Psoas muscle (tissue), 8 donors: ENCODE data around the gene BSN. TPM values are rescaled to one million over a fixed set of nuclear protein-coding genes. Genes with fewer than 3 reads are reported as not detected.

Source experiments
- ATAC-seq, 4 donors: fragments of 200-7000 bp; cut with Tn5 transposase; one replicate each; pipeline ENCODE4 v1.9.1; 2020; ENCODE audit warnings: moderate library complexity in 3 of 4, mild to moderate bottlenecking in 2 of 4
- DNase-seq, 2 donors: peaks; one replicate each; pipeline ENCODE4 v3.0.0-alpha.2; 2020
- H3K27ac ChIP-seq: fragments of 200-600 bp; one replicate; pipeline ENCODE4 v1.8.0; 2022
- H3K27me3 ChIP-seq, 3 donors: fragments of 200-600 bp in 1 of 3; one replicate each; pipeline versions ENCODE4 v1.6.1 to v1.8.0; 2013 to 2022; ENCODE audit warnings: low read length in 2 of 3, mild to moderate bottlenecking in 2 of 3, moderate library complexity in 1 of 3; ENCODE audit not compliant: insufficient read depth in 3 of 3
- H3K36me3 ChIP-seq, 2 donors: fragments of 200-600 bp in 1 of 2; one replicate each; pipeline versions ENCODE4 v1.6.1 to v1.8.0; 2013 to 2022; ENCODE audit warnings: low read depth in 1 of 2, mild to moderate bottlenecking in 1 of 2, moderate library complexity in 1 of 2; ENCODE audit not compliant: insufficient read depth in 1 of 2
- H3K4me1 ChIP-seq: fragments of 200-600 bp; one replicate; pipeline ENCODE4 v1.8.0; 2022
- H3K4me3 ChIP-seq: fragments of 200-600 bp; one replicate; pipeline ENCODE4 v1.8.0; 2022; ENCODE audit warnings: mild to moderate bottlenecking
- H3K9me3 ChIP-seq: fragments of 200-600 bp; one replicate; pipeline ENCODE4 v1.8.0; 2022
- WGBS, 3 donors: extraction: QIAGEN DNeasy Blood & Tissue Kit; methylation state at CpG; one replicate each; pipeline versions ENCODE4 v1.1.6 to v1.1.7; 2013; 5-methylcytosine and 5-hydroxymethylcytosine counted together
- intact Hi-C, 2 donors: fragments of 100-400 bp; cut with DNase I; formaldehyde crosslinking; loops; one replicate each; pipeline versions ENCODE4 v1.11.0 to v1.14.2; 2022
- polyA plus RNA-seq, 3 donors: library from polyadenylated mRNA; stranded (reverse); fragments of 200-250 nt; gene quantifications; one replicate each; pipeline ENCODE4 v1.2.3, GENCODE V29; 2013
- total RNA-seq, 4 donors: library from RNA; stranded (reverse); fragmentation: NEBNext Ultra II Directional in 2 of 4; extraction: Animal tissue kit (Norgen Biotek cat#: 25700) in 2 of 4; gene quantifications; one replicate each; pipeline versions ENCODE4 v1.2.1 to v1.2.4, GENCODE V29; 2021 to 2023
- TF ChIP-seq, protein P1 (sequence below): fragments of 200-600 bp; IDR thresholded peaks from one replicate; pipeline ENCODE4 v1.8.0; 2022; ENCODE audit warnings: antibody characterized with exemption
- donor health status: healthy with polysubstance abuse.
- donor health status: DM: no; HTN: no; CAD: no; lungs with moderate emphysema.
- donor health status: Bipolar disorder and iron deficiency.
- donor health status: healthy.
- donor health status: DM: yes; HTN: yes; CAD: no.
- donor health status: DM: no; HTN: no; CAD: no.
- donor health status: DM: no; HTN: no; CAD: no.
- donor health status: DM: yes; HTN: yes; CAD: no.

The BSN gene
- total and polyA plus RNA-seq, 7 donors, result 0.08 to 0.95 (median 0.22) TPM

DNA sequence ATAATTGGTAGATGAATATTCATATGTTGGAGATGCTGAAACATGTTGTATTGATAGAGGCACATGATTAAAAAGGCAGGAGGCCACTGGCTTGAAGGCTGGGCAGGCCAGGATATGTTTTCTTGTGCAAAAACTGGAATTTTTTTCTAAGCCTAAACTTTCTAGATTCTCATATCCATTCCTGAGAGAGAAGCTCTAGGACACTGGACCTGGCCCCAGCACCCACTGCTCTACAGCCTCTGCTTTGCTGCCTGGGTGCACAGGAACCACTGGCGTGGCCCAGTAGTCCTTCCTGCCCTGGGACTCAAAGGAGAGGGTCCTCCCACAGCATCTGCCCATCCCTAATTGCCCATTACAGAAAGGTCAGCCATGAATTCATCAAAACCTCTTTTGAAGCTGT is 61.8 kb downstream of the BSN start:
- no peak overlapping the region for H3K4me3 ChIP-seq
- H3K4me1 ChIP-seq, result no peaks in the 10 kb centered on the region
- 63 to 73% (median 67%) methylated on average over 1 of the region's 1 CpG for WGBS, 3 donors
- DNase-seq (no peak), ATAC-seq (no peak)
- intact Hi-C loops, result no loop called here
- H3K27me3 ChIP-seq, result no peaks in the 10 kb centered on the region
- no peaks in the 10 kb centered on the region for H3K36me3 ChIP-seq
- no peaks in the 10 kb centered on the region for H3K9me3 ChIP-seq
- TF ChIP-seq, protein P1, sequence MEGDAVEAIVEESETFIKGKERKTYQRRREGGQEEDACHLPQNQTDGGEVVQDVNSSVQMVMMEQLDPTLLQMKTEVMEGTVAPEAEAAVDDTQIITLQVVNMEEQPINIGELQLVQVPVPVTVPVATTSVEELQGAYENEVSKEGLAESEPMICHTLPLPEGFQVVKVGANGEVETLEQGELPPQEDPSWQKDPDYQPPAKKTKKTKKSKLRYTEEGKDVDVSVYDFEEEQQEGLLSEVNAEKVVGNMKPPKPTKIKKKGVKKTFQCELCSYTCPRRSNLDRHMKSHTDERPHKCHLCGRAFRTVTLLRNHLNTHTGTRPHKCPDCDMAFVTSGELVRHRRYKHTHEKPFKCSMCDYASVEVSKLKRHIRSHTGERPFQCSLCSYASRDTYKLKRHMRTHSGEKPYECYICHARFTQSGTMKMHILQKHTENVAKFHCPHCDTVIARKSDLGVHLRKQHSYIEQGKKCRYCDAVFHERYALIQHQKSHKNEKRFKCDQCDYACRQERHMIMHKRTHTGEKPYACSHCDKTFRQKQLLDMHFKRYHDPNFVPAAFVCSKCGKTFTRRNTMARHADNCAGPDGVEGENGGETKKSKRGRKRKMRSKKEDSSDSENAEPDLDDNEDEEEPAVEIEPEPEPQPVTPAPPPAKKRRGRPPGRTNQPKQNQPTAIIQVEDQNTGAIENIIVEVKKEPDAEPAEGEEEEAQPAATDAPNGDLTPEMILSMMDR, result no peak
- no peak overlapping the region for H3K27ac ChIP-seq

DNA sequence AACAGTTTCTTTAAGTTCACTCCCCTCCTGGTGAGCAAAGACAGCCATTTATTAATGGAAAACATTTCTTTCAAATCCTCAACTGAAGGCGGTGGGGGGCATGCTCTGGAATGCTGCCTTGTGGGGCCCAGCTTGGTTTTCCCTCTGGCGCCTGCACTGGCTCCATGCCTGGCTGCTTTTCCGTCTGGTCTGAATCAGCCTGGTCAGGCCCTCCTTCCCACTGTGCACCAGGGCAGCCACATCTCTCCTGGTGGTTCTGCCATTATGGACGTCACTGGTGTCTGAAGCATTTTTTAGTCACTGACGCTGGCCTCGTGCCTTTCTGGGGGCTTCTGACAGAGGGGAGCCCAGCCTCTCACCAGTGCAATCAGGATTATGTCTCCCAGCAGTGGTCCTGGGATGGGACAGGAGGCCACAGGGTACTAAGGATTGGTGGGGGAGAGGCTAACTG is 62.2 kb downstream of the BSN start:
- no peak overlapping the region for H3K27ac ChIP-seq
- intact Hi-C loops, result no loop called here
- no peak for DNase-seq
- no peak for ATAC-seq
- H3K27me3 ChIP-seq, result no peaks in the 10 kb centered on the region
- no peaks in the 10 kb centered on the region for H3K4me1 ChIP-seq
- no peak overlapping the region for H3K4me3 ChIP-seq
- TF ChIP-seq, protein P1, result no peak
- no peaks in the 10 kb centered on the region for H3K9me3 ChIP-seq
- WGBS, 3 donors, result 46 to 67% (median 57%) methylated on average over 6 of the region's 6 CpGs
- H3K36me3 ChIP-seq, result no peaks in the 10 kb centered on the region

DNA sequence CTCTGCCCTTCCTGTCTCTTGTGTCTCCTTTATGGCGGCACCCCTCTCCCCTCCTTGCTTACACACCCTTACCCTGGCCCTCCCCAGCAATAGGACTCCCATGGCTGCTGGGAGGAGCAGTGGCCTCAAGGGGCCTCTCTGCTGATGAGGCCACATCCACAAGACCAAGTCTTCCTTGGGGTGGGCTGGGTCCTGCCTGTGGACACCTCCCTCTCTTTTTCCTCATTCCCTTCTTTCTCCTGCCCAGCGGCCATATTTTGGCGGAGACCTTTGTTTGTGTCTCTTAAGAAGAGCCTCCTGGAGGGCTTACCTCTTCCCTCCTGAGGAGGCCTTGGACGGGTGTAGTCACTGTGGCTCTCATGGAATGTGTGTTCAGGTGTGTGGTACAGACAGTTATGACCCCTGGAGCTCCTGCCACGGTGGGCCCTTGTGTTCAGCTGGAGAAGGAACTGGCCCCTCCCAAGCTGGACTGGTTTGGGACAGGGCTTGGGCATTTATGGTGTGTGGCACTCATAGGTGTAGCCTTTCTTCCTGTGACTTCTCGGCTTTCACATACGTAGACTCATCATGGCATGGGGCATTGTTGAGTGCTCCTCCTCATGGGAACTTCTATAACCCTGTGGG is 63.2 kb downstream of the BSN start:
- no peaks in the 10 kb centered on the region for H3K9me3 ChIP-seq
- H3K36me3 ChIP-seq, result no peaks in the 10 kb centered on the region
- H3K27me3 ChIP-seq, result no peaks in the 10 kb centered on the region
- H3K4me1 ChIP-seq, result no peaks in the 10 kb centered on the region
- TF ChIP-seq, protein P1, result no peak
- intact Hi-C loops, result no loop called here
- no peak overlapping the region for H3K27ac ChIP-seq
- ATAC-seq (no peak), DNase-seq (no peak)
- WGBS, 3 donors, result 90 to 95% (median 94%) methylated on average over 7 of the region's 7 CpGs
- no peak overlapping the region for H3K4me3 ChIP-seq

DNA sequence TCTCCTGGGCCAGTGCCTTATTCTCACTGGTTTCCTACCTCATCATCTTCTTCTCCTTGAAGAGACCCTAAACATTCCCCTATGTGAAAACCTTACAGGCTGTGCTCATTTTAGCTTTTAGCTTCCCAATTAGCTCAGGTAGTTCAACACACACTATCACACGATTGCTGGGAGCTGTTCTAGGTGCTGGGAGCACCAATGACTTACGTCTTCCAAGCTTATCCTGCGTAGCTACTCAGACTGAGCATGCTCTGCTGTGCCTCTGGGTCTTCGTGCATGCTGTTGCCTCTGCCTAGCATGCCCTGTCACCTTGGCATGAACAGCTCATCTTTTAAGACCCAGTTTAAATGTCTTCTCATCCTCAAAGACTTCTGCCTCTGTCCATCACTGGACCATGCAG is 64.1 kb downstream of the BSN start:
- 62 to 73% (median 70%) methylated on average over 4 of the region's 4 CpGs for WGBS, 3 donors
- DNase-seq (no peak), ATAC-seq (no peak)
- TF ChIP-seq, protein P1, result no peak
- Histone ChIP-seq H3K4me1 (no peaks in the 10 kb centered on the region), H3K4me3 (no peak overlapping the region), H3K36me3 (no peaks in the 10 kb centered on the region), H3K27ac (no peak overlapping the region), H3K27me3 (no peaks in the 10 kb centered on the region), H3K9me3 (no peaks in the 10 kb centered on the region)
- intact Hi-C loops, result no loop called here

DNA sequence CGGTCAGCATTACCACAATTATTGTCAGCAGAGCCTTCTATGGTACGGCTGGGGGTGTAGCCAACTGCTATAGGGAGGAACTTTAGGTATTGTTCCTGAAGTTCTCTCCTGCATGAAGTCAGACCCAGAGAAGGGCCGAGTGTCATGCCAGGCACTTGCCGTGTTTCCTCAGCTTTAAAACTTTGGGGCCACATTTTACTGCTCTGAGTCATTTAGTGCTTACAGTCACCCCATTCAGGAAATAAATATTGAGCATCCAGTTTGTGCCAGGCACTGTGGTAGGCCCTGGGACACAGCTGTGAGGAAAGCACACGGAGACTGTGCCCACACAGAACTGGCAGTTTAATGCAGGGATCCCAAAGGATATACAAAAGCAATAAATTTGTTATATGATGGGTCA is 65.4 kb downstream of the BSN start:
- H3K4me1 ChIP-seq, result no peaks in the 10 kb centered on the region
- no peak overlapping the region for H3K27ac ChIP-seq
- TF ChIP-seq, protein P1, result no peak
- no peak for ATAC-seq
- no peaks in the 10 kb centered on the region for H3K27me3 ChIP-seq
- no peak for DNase-seq
- H3K9me3 ChIP-seq, result no peaks in the 10 kb centered on the region
- intact Hi-C loops, result no loop called here
- no peaks in the 10 kb centered on the region for H3K36me3 ChIP-seq
- WGBS, 3 donors, result 69 to 83% (median 71%) methylated on average over 5 of the region's 5 CpGs
- H3K4me3 ChIP-seq, result no peak overlapping the region
